Hepatocyte (in vitro differentiated cells): ENCODE data around the gene TMCC3. TPM values are rescaled to one million over a fixed set of nuclear protein-coding genes. Genes with fewer than 3 reads are reported as not detected.

Experiments
- DNase-seq: peaks from one replicate; pipeline ENCODE4 v3.0.0-alpha.2; 2016; ENCODE audit warnings: low spot score
- H2AFZ ChIP-seq: fragments of 200-600 bp; sonication (generic); 2 replicates; pipeline ENCODE4 v1.6.0; 2016; ENCODE audit warnings: antibody characterized with exemption, mild to moderate bottlenecking
- H3K27ac ChIP-seq: fragments of 200-600 bp; sonication (generic); 2 replicates; pipeline ENCODE4 v1.5.1; 2016; ENCODE audit warnings: mild to moderate bottlenecking
- H3K27me3 ChIP-seq: fragments of 200-600 bp; sonication (generic); 2 replicates; pipeline ENCODE4 v1.6.1; 2016
- H3K36me3 ChIP-seq: fragments of 200-600 bp; sonication (generic); replicated peaks from 2 replicates; pipeline ENCODE4 v1.5.1; 2016; ENCODE audit warnings: low read depth; ENCODE audit not compliant: insufficient read depth
- H3K4me1 ChIP-seq: fragments of 200-600 bp; sonication (generic); 2 replicates; pipeline ENCODE4 v1.5.1; 2016; ENCODE audit warnings: mild to moderate bottlenecking, moderate library complexity; ENCODE audit not compliant: insufficient read depth
- H3K4me2 ChIP-seq: fragments of 200-600 bp; sonication (generic); 2 replicates; pipeline ENCODE4 v1.6.0; 2016
- H3K4me3 ChIP-seq: fragments of 200-600 bp; sonication (generic); 2 replicates; pipeline ENCODE4 v1.5.1; 2016; ENCODE audit warnings: mild to moderate bottlenecking
- H3K79me2 ChIP-seq: fragments of 200-600 bp; sonication (generic); 2 replicates; pipeline ENCODE4 v1.6.0; 2017; ENCODE audit warnings: mild to moderate bottlenecking
- H3K9me2 ChIP-seq: fragments of 200-600 bp; sonication (generic); replicated peaks from 2 replicates; pipeline ENCODE4 v1.6.0; 2017; ENCODE audit warnings: mild to moderate bottlenecking; ENCODE audit not compliant: insufficient read depth
- H3K9me3 ChIP-seq: fragments of 200-600 bp; sonication (generic); 2 replicates; pipeline ENCODE4 v1.5.1; 2016; ENCODE audit warnings: low read depth, mild to moderate bottlenecking
- H4K20me1 ChIP-seq: fragments of 200-600 bp; sonication (generic); 2 replicates; pipeline ENCODE4 v1.6.0; 2016; ENCODE audit warnings: mild to moderate bottlenecking; ENCODE audit not compliant: insufficient read depth, poor library complexity, severe bottlenecking
- CTCF ChIP-seq: fragments of 200-600 bp; sonication (generic); IDR thresholded peaks from 2 replicates; pipeline ENCODE4 v1.5.1; 2016; ENCODE audit warnings: antibody characterized with exemption, mild to moderate bottlenecking; ENCODE audit not compliant: poor library complexity
- EZH2 ChIP-seq: fragments of 200-600 bp; sonication (generic); IDR thresholded peaks from 2 replicates; pipeline ENCODE4 v1.6.1; 2016; ENCODE audit warnings: antibody characterized with exemption, mild to moderate bottlenecking, borderline replicate concordance
- EZH2phosphoT487 ChIP-seq: fragments of 200-600 bp; sonication (generic); IDR thresholded peaks from one replicate; pipeline ENCODE4 v1.6.1; 2018; ENCODE audit warnings: antibody characterized with exemption, mild to moderate bottlenecking, low read depth, moderate library complexity; ENCODE audit not compliant: unreplicated experiment, severe bottlenecking
- WGBS: methylation state at CpG from one replicate; pipeline ENCODE4 v1.1.6; 2016; ENCODE audit warnings: low lambda C conversion rate; ENCODE audit errors: missing lambda C conversion rate; 5-methylcytosine and 5-hydroxymethylcytosine counted together
- polyA plus RNA-seq: library from polyadenylated mRNA; unstranded; fragments of >200 nt; fragmentation: Nextera tagmentation; extraction: Ambion mirVana; gene quantifications from 2 replicates; pipeline ENCODE4 v1.2.1, GENCODE V29; 2016
- total RNA-seq: library from RNA; depleted of rRNA; stranded (reverse); fragments of >200 nt; gene quantifications from 2 replicates; pipeline ENCODE4 v1.2.3, GENCODE V29; 2014

TMCC3 gene
- total and polyA plus RNA-seq, 2 experiments from 2014 or later: 4.0 to 7.8 TPM

GRCh38 chr12:94676031-94676641, 25.8 kb upstream of the TMCC3 start:
- H3K36me3 ChIP-seq: no peaks in the 10 kb centered on the region
- DNase-seq: no peak
- H4K20me1 ChIP-seq: no peaks in the 10 kb centered on the region
- TF ChIP-seq CTCF: no peak
- no peak for TF ChIP-seq EZH2phosphoT487
- TF ChIP-seq EZH2: no peak
- H3K4me2 ChIP-seq: no peak overlapping the region
- H3K27ac ChIP-seq: no peak overlapping the region
- H3K79me2 ChIP-seq: no peaks in the 10 kb centered on the region
- 75% methylated on average over 9 of the region's 9 CpGs for WGBS
- no peaks in the 10 kb centered on the region for H3K9me2 ChIP-seq
- no peaks in the 10 kb centered on the region for H3K27me3 ChIP-seq
- H3K9me3 ChIP-seq: no peaks in the 10 kb centered on the region
- H3K4me3 ChIP-seq: no peak overlapping the region
- H3K4me1 ChIP-seq: no peaks in the 10 kb centered on the region
- no peak overlapping the region for H2AFZ ChIP-seq

- Histone ChIP-seq H2AFZ (no peak overlapping the region), H3K4me2 (no peak overlapping the region), H3K27ac (no peak overlapping the region), H3K79me2 (no peaks in the 10 kb centered on the region), H3K9me2 (no peaks in the 10 kb centered on the region), H4K20me1 (no peaks in the 10 kb centered on the region), H3K27me3 (no peaks in the 10 kb centered on the region), H3K36me3 (no peaks in the 10 kb centered on the region), H3K4me3 (no peak overlapping the region), H3K9me3 (no peaks in the 10 kb centered on the region), H3K4me1 (no peaks in the 10 kb centered on the region)
- WGBS: 67% methylated on average over 6 of the region's 6 CpGs
- no peak for DNase-seq
- TF ChIP-seq EZH2 (no peak), EZH2phosphoT487 (no peak)
Measured at GRCh38 chr12:94674835-94675234, 24.5 kb upstream of the TMCC3 start.

GRCh38 chr12:94674051-94674451, 23.7 kb upstream of the TMCC3 start:
- TF ChIP-seq EZH2 (no peak), CTCF (no peak), EZH2phosphoT487 (no peak)
- no peaks in the 10 kb centered on the region for H3K79me2 ChIP-seq
- no peaks in the 10 kb centered on the region for H3K9me2 ChIP-seq
- no peaks in the 10 kb centered on the region for H3K9me3 ChIP-seq
- H3K4me2 ChIP-seq: no peak overlapping the region
- peak overlapping the region; percentile 28 for H3K27ac ChIP-seq
- no peak overlapping the region for H3K4me3 ChIP-seq
- H2AFZ ChIP-seq: no peak overlapping the region
- H4K20me1 ChIP-seq: no peaks in the 10 kb centered on the region
- H3K4me1 ChIP-seq: no peaks in the 10 kb centered on the region
- H3K27me3 ChIP-seq: no peaks in the 10 kb centered on the region
- DNase-seq: no peak
- H3K36me3 ChIP-seq: no peaks in the 10 kb centered on the region
- WGBS: 61% methylated on average over 2 of the region's 2 CpGs

- Histone ChIP-seq H3K36me3 (no peaks in the 10 kb centered on the region), H3K79me2 (no peaks in the 10 kb centered on the region), H3K9me3 (no peaks in the 10 kb centered on the region), H3K4me2 (no peak overlapping the region), H2AFZ (no peak overlapping the region), H3K27me3 (no peaks in the 10 kb centered on the region), H4K20me1 (no peaks in the 10 kb centered on the region), H3K4me1 (no peaks in the 10 kb centered on the region), H3K9me2 (no peaks in the 10 kb centered on the region), H3K4me3 (no peak overlapping the region), H3K27ac (peak overlapping the region; percentile 28)
- TF ChIP-seq EZH2phosphoT487: no peak
- TF ChIP-seq EZH2: no peak
- TF ChIP-seq CTCF: no peak
- WGBS: 75% methylated on average over 4 of the region's 4 CpGs
- no peak for DNase-seq
Measured at GRCh38 chr12:94673496-94673895, 23.1 kb upstream of the TMCC3 start.
